ENCODE results near the gene RAD51B. TPM values are rescaled to one million over a fixed set of nuclear protein-coding genes. Genes with fewer than 3 reads are reported as not detected.

The RAD51B gene
- total and polyA plus RNA-seq, 8 donors: 1.8 to 30.7 (median 15.3) TPM

DNA sequence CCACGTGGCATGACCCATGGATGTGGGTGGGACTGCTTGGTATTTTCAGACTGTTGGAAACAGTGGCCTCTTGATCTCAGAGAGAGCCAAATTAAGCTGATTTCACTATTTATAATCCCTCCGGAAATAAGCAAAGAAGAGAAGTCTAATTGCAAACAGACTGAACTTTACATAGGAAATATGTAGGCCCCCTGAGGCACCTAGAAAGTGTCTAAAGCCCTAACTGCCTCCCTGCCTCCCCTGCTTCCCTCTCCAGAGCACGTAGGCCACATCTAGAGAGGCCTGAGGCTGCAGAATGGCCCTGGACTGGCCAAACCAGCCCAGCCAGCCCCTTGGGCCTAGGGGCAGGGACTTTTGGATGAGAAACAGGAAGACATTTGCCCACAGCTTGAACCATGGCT lies 849.5 kb downstream of the RAD51B start:
- no peak for TF ChIP-seq POLR2AphosphoS5 (IDR thresholded peaks at IDR 0.05)
- TF ChIP-seq POLR2A (IDR thresholded peaks at IDR 0.05): no peak
- TF ChIP-seq, protein P1, sequence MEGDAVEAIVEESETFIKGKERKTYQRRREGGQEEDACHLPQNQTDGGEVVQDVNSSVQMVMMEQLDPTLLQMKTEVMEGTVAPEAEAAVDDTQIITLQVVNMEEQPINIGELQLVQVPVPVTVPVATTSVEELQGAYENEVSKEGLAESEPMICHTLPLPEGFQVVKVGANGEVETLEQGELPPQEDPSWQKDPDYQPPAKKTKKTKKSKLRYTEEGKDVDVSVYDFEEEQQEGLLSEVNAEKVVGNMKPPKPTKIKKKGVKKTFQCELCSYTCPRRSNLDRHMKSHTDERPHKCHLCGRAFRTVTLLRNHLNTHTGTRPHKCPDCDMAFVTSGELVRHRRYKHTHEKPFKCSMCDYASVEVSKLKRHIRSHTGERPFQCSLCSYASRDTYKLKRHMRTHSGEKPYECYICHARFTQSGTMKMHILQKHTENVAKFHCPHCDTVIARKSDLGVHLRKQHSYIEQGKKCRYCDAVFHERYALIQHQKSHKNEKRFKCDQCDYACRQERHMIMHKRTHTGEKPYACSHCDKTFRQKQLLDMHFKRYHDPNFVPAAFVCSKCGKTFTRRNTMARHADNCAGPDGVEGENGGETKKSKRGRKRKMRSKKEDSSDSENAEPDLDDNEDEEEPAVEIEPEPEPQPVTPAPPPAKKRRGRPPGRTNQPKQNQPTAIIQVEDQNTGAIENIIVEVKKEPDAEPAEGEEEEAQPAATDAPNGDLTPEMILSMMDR (IDR thresholded peaks at IDR 0.05): no peak
- no peak for TF ChIP-seq EP300 (IDR thresholded peaks at IDR 0.05)
- Histone ChIP-seq H3K4me1 (peaks cover 60 to 97% (median 77%) of the 10 kb centered on the region in 4 donors), H3K4me3 (no peak overlapping the region), H3K27ac (peak overlapping the region; percentile 29 to 77 (median 75)), H3K36me3 (no peaks in the 10 kb centered on the region), H3K9me3 (no peaks in the 10 kb centered on the region), H3K27me3 (no peaks in the 10 kb centered on the region)
- 36 to 60% (median 50%) methylated on average over 3 of the region's 3 CpGs for WGBS, 5 donors
- no peak for DNase-seq
- intact Hi-C loops (cut with DNase I; ENCODE audit: low total_unique reads): no loop called here

DNA sequence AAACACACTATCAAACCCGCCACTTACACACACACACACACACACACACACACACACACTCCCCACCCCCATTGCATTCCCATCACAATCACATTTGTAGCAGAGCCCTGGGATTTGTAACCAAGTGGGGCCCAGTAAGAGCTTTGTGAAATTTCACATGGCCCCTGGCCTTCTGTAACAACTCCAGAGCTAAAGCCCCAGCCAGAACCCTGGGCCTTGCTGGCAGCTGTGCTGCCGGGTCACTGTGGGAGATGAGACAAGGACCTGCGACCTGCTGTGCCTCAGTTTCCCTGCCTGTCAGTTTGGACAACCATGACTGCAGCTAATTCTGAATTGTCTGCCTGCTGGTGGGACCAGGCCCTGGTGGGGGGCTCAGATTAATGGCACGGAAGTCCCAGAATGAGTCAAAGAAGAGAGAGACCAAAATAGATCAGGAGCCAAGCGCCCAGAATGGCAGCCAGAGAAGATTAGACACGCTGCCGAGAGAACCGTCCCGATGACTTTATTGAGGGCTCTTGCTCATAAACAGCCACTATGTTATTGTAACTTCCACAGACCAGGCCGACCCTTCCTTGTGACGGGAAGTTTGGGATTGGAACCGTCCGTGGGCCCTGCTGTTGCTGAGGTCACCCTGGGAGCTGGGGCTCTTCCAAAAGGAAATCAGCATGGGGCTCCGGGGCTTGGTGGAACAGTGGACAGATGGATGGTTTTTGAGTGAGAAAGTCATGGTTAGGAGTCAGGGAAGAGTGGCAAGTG lies 850.2 kb downstream of the RAD51B start:
- no peak for DNase-seq
- intact Hi-C loops (cut with DNase I; ENCODE audit: low total_unique reads): no loop called here

DNA sequence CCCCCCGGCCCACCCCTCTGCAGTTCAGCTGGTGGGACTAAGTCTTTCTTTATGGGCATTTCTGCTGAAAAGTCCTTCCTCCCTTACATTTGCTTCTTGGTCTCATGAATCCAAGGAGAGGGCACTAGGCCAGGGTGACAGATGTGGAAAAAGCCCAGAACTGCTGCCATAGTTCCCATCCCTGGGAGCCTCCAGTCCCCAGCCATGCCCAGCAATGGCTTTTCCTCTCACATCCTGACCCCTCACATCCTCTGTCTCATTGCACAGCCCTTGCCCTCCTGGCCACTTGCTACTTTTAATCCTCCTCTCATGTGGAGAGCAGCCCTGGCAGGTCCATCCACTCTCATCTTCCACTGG lies 850.8 kb downstream of the RAD51B start:
- DNase-seq: peak in 1 of 2 donors; percentile 21
- WGBS, 5 donors: 64 to 91% (median 84%) methylated on average over 1 of the region's 1 CpG
- Histone ChIP-seq H3K9me3 (no peaks in the 10 kb centered on the region), H3K36me3 (no peaks in the 10 kb centered on the region), H3K4me3 (no peak overlapping the region), H3K27ac (peak overlapping the region in 4 of 5 donors; percentile 48 to 77 (median 76)), H3K27me3 (no peaks in the 10 kb centered on the region), H3K4me1 (peaks cover 60 to 87% (median 71%) of the 10 kb centered on the region in 4 donors)
- no peak for TF ChIP-seq EP300 (IDR thresholded peaks at IDR 0.05)
- no peak for TF ChIP-seq POLR2A (IDR thresholded peaks at IDR 0.05)
- TF ChIP-seq, protein P1 (IDR thresholded peaks at IDR 0.05): no peak
- intact Hi-C loops (cut with DNase I; ENCODE audit: low total_unique reads): no loop called here

More for the DNA sequence above, 850.2 kb downstream of the RAD51B start:
- Histone ChIP-seq H3K27me3 (no peaks in the 10 kb centered on the region), H3K9me3 (no peaks in the 10 kb centered on the region), H3K27ac (peak overlapping the region; percentile 29 to 77 (median 75)), H3K4me1 (peaks cover 60 to 90% (median 74%) of the 10 kb centered on the region in 4 donors), H3K4me3 (no peak overlapping the region), H3K36me3 (no peaks in the 10 kb centered on the region)
- 59 to 82% (median 76%) methylated on average over 12 to 14 of the region's 14 CpGs for WGBS, 5 donors
- TF ChIP-seq POLR2AphosphoS5 (IDR thresholded peaks at IDR 0.05): no peak
- no peak for TF ChIP-seq POLR2A (IDR thresholded peaks at IDR 0.05)
- no peak for TF ChIP-seq EP300 (IDR thresholded peaks at IDR 0.05)
- TF ChIP-seq, protein P1 (IDR thresholded peaks at IDR 0.05): no peak

DNA sequence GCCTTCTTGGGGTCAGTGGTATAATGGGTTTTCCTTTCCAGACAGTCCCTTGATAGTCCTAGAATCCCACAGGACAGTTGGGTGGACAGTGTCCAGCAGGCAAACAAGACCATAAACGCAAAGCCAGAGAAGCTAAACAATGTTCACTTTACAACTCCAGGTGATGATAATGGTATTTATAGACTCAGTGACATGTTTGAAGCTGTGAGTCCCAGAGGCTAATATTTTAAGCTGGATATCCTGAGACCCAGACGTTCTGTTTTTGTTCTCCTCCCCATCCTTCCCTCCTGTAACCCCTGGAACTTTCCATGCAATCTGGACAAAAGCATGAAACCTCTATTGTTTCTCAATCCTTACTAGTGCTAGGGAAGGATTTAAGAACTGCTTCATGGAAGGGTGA lies 852.3 kb downstream of the RAD51B start:
- WGBS, 5 donors: 22 to 38% (median 27%) methylated on average over 2 of the region's 2 CpGs
- Histone ChIP-seq H3K4me1 (peaks cover 56 to 87% (median 65%) of the 10 kb centered on the region in 4 donors), H3K9me3 (no peaks in the 10 kb centered on the region), H3K4me3 (no peak overlapping the region), H3K27ac (peak overlapping the region in 4 of 5 donors; percentile 39 to 77 (median 60)), H3K27me3 (no peaks in the 10 kb centered on the region), H3K36me3 (no peaks in the 10 kb centered on the region)
- TF ChIP-seq, protein P1 (IDR thresholded peaks at IDR 0.05): no peak
- TF ChIP-seq POLR2AphosphoS5 (IDR thresholded peaks at IDR 0.05): no peak
- intact Hi-C loops (cut with DNase I; ENCODE audit: low total_unique reads): no loop called here
- DNase-seq: no peak
